ENCODE data around the gene NF2. TPM values are rescaled to one million over a fixed set of nuclear protein-coding genes. Genes with fewer than 3 reads are reported as not detected.
A peak's percentile ranks its signal among the peaks of the same experiment; 100 is the strongest.

Gene NF2
- total RNA-seq, 4 donors from 2014 or later: 26.6 to 35.2 (median 32.9) TPM

- no peak for TF ChIP-seq CTCF (IDR thresholded peaks at IDR 0.05)
Measured at GRCh38 chr22:29684244-29684643, 80.8 kb downstream of the NF2 start.

GRCh38 chr22:29689206-29689879 is 85.9 kb downstream of the NF2 start:
- no peak for TF ChIP-seq CTCF (IDR thresholded peaks at IDR 0.05)
- ATAC-seq (ENCODE audit: low FRiP score) (no peak), DNase-seq (ENCODE audit: low spot score) (no peak)

More at GRCh38 chr22:29684244-29684643, 80.8 kb downstream of the NF2 start:
- DNase-seq (ENCODE audit: low spot score) (no peak), ATAC-seq (ENCODE audit: low FRiP score) (no peak)

GRCh38 chr22:29689880-29690213 is 86.4 kb downstream of the NF2 start:
- ATAC-seq (ENCODE audit: low FRiP score) (no peak), DNase-seq (ENCODE audit: low spot score) (no peak)
- no peak for TF ChIP-seq CTCF (IDR thresholded peaks at IDR 0.05)

- no peak for DNase-seq (ENCODE audit: low spot score)
- TF ChIP-seq CTCF (IDR thresholded peaks at IDR 0.05): no peak
- no peak for ATAC-seq (ENCODE audit: low FRiP score)
Measured at GRCh38 chr22:29690476-29690875, 87.0 kb downstream of the NF2 start.

- DNase-seq (ENCODE audit: low spot score): no peak
- ATAC-seq (ENCODE audit: low FRiP score): no peak
- TF ChIP-seq CTCF (IDR thresholded peaks at IDR 0.05): no peak
Measured at GRCh38 chr22:29691636-29692326, 88.3 kb downstream of the NF2 start.

GRCh38 chr22:29692327-29692640 is 88.9 kb downstream of the NF2 start:
- DNase-seq (ENCODE audit: low spot score) (no peak), ATAC-seq (ENCODE audit: low FRiP score) (no peak)
- TF ChIP-seq CTCF (IDR thresholded peaks at IDR 0.05): no peak

GRCh38 chr22:29693161-29693560 is 89.7 kb downstream of the NF2 start:
- no peak for TF ChIP-seq CTCF (IDR thresholded peaks at IDR 0.05)
- ATAC-seq (ENCODE audit: low FRiP score) (peak; percentile 45), DNase-seq (ENCODE audit: low spot score) (no peak)

Data from omental fat pad (tissue), 4 donors.